Measurements from ENCODE around the gene SOX10.
"Not testable (repeated sequence)": the region's sequence is repeated elsewhere in the genome, so short reads cannot be mapped to it uniquely, and the experiment has no call there.

Gene SOX10

DNA sequence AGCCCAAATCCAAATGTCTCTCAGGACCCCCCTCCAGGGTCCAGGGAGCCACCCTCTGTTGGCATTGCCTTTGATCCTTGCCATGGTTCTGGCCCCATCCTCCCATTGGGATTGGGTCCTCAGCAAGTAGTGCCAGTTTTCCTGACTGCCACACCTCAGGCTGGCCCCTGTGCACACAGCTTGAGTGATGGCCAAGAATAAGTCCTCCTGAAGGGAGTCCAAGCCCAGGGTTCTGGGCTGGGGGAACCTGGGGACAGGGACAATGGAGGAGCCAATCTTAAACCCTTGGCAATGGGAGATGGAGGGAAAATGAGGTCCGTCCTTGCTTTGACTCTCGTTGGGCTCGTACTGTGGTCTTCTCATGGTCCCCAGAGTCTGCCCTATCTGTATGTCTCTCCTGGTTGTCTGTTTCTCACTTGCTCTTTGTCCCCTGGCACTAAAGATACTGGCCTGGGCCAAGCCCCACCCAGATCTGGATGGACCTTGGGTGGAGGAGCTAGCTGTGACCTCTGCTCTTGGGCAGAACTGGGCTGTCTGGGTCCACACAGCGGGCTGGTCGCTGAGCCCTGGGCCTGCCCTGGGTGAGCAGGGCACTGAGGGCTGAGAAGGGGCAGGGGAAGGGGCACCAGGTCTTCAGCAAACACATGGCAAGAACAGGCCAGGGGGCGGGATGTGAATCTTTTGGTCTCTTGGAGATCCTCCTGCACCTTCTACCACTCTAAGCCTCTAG lies 2.9 kb downstream of the SOX10 start:
- ATAC-seq (ENCODE audit: insufficient read depth, low read depth): no peak
- Histone ChIP-seq H4K20me1 (ENCODE audit: insufficient read depth, low read length) (peaks cover 9% of the 10 kb centered on the region; the same call in 1 of the 2 replicates), H3K9ac (ENCODE audit: low read depth, low read length) (no peak overlapping the region), H3K4me3 (ENCODE audit: low read depth in 1 of 2, low read length in 2 of 2) (no peak overlapping the region), H3K36me3 (ENCODE audit: insufficient read depth, low read length) (no peaks in the 10 kb centered on the region), H3K4me1 (ENCODE audit: insufficient read depth, low read length) (no peaks in the 10 kb centered on the region), H2AFZ (ENCODE audit: low read depth, low read length) (no peak overlapping the region), H3K27ac (ENCODE audit: low read length) (no peak overlapping the region), H3K79me2 (ENCODE audit: insufficient read depth, low read length) (no peaks in the 10 kb centered on the region), H3K27me3 (ENCODE audit: insufficient read depth, low read length, poor library complexity) (no peaks in the 10 kb centered on the region), H3K9me3 (ENCODE audit: insufficient read depth, low read length, severe bottlenecking) (no peaks in the 10 kb centered on the region), H3K4me2 (ENCODE audit: insufficient read depth, low read length) (no peak overlapping the region)
- no peak for DNase-seq
- no peak for TF ChIP-seq EZH2 (IDR thresholded peaks at IDR 0.05; ENCODE audit: borderline replicate concordance, low read depth, low read length, severe bottlenecking)
- TF ChIP-seq, protein P1, sequence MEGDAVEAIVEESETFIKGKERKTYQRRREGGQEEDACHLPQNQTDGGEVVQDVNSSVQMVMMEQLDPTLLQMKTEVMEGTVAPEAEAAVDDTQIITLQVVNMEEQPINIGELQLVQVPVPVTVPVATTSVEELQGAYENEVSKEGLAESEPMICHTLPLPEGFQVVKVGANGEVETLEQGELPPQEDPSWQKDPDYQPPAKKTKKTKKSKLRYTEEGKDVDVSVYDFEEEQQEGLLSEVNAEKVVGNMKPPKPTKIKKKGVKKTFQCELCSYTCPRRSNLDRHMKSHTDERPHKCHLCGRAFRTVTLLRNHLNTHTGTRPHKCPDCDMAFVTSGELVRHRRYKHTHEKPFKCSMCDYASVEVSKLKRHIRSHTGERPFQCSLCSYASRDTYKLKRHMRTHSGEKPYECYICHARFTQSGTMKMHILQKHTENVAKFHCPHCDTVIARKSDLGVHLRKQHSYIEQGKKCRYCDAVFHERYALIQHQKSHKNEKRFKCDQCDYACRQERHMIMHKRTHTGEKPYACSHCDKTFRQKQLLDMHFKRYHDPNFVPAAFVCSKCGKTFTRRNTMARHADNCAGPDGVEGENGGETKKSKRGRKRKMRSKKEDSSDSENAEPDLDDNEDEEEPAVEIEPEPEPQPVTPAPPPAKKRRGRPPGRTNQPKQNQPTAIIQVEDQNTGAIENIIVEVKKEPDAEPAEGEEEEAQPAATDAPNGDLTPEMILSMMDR (IDR thresholded peaks at IDR 0.05; ENCODE audit: borderline replicate concordance, extremely low read depth, low read length, poor library complexity, severe bottlenecking): no peak

GRCh38 chr22:37979782-37980181 lies 4.6 kb downstream of the SOX10 start:
- Histone ChIP-seq H3K9me3 (ENCODE audit: insufficient read depth, low read length, severe bottlenecking) (no peaks in the 10 kb centered on the region), H3K27me3 (ENCODE audit: insufficient read depth, low read length, poor library complexity) (no peaks in the 10 kb centered on the region), H3K4me2 (ENCODE audit: insufficient read depth, low read length) (no peak overlapping the region), H3K36me3 (ENCODE audit: insufficient read depth, low read length) (no peaks in the 10 kb centered on the region), H3K4me3 (ENCODE audit: low read depth in 1 of 2, low read length in 2 of 2) (no peak overlapping the region), H3K9ac (ENCODE audit: low read depth, low read length) (no peak overlapping the region), H3K27ac (ENCODE audit: low read length) (no peak overlapping the region), H2AFZ (ENCODE audit: low read depth, low read length) (no peak overlapping the region), H3K79me2 (ENCODE audit: insufficient read depth, low read length) (no peaks in the 10 kb centered on the region), H3K4me1 (ENCODE audit: insufficient read depth, low read length) (no peaks in the 10 kb centered on the region), H4K20me1 (ENCODE audit: insufficient read depth, low read length) (peaks cover 7% of the 10 kb centered on the region; the same call in 1 of the 2 replicates)
- ATAC-seq (ENCODE audit: insufficient read depth, low read depth) (no peak), DNase-seq (no peak)
- TF ChIP-seq, protein P1 (IDR thresholded peaks at IDR 0.05; ENCODE audit: borderline replicate concordance, extremely low read depth, low read length, poor library complexity, severe bottlenecking): no peak
- no peak for TF ChIP-seq EZH2 (IDR thresholded peaks at IDR 0.05; ENCODE audit: borderline replicate concordance, low read depth, low read length, severe bottlenecking)

DNA sequence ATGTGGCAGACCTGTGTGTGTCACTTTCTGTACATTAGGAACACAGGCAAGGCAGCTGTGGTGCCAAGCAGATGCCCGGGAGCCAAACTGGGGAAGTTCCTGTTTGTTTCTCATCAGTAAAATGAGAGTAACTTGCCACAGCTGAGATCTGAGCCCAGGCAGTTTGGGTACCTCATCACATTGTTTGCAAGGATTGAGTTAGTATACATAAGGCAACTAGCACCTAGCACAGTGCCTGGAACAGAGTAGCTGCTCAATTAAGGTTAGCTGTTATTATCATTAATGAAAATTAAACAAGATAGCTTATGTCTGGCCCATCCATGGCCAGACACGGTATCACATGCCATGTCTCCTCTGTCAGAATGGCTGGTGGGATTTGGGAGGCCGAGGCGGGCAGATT lies 7.8 kb downstream of the SOX10 start:
- ATAC-seq (ENCODE audit: insufficient read depth, low read depth) (no peak), DNase-seq (no peak)
- no peaks in the 10 kb centered on the region for H3K36me3 ChIP-seq (ENCODE audit: insufficient read depth, low read length)
- no peak overlapping the region for H3K4me3 ChIP-seq (ENCODE audit: low read depth in 1 of 2, low read length in 2 of 2)
- no peaks in the 10 kb centered on the region for H3K79me2 ChIP-seq (ENCODE audit: insufficient read depth, low read length)
- H3K9me3 ChIP-seq (ENCODE audit: insufficient read depth, low read length, severe bottlenecking): no peaks in the 10 kb centered on the region
- H3K4me1 ChIP-seq (ENCODE audit: insufficient read depth, low read length): no peaks in the 10 kb centered on the region
- H3K9ac ChIP-seq (ENCODE audit: low read depth, low read length): no peak overlapping the region
- H2AFZ ChIP-seq (ENCODE audit: low read depth, low read length): no peak overlapping the region
- H3K4me2 ChIP-seq (ENCODE audit: insufficient read depth, low read length): no peak overlapping the region
- H3K27ac ChIP-seq (ENCODE audit: low read length): no peak overlapping the region
- peaks cover 10% of the 10 kb centered on the region; the same call in 1 of the 2 replicates for H4K20me1 ChIP-seq (ENCODE audit: insufficient read depth, low read length)
- TF ChIP-seq, protein P1 (IDR thresholded peaks at IDR 0.05; ENCODE audit: borderline replicate concordance, extremely low read depth, low read length, poor library complexity, severe bottlenecking): no peak
- no peak for TF ChIP-seq EZH2 (IDR thresholded peaks at IDR 0.05; ENCODE audit: borderline replicate concordance, low read depth, low read length, severe bottlenecking)
- no peaks in the 10 kb centered on the region for H3K27me3 ChIP-seq (ENCODE audit: insufficient read depth, low read length, poor library complexity)

- not testable (repeated sequence) for H3K9me3 ChIP-seq (ENCODE audit: insufficient read depth, low read length, severe bottlenecking); H3K4me3 ChIP-seq (ENCODE audit: low read depth in 1 of 2, low read length in 2 of 2); H3K9ac ChIP-seq (ENCODE audit: low read depth, low read length); H4K20me1 ChIP-seq (ENCODE audit: insufficient read depth, low read length); H3K4me1 ChIP-seq (ENCODE audit: insufficient read depth, low read length); H3K79me2 ChIP-seq (ENCODE audit: insufficient read depth, low read length); ATAC-seq (ENCODE audit: insufficient read depth, low read depth); H3K36me3 ChIP-seq (ENCODE audit: insufficient read depth, low read length); H3K4me2 ChIP-seq (ENCODE audit: insufficient read depth, low read length); H3K27ac ChIP-seq (ENCODE audit: low read length); H3K27me3 ChIP-seq (ENCODE audit: insufficient read depth, low read length, poor library complexity); H2AFZ ChIP-seq (ENCODE audit: low read depth, low read length); DNase-seq
Measured at GRCh38 chr22:37976022-37976421, 8.3 kb downstream of the SOX10 start.
